Measurements from ENCODE around the gene ZNF341.
A peak's percentile ranks its signal among the peaks of the same experiment; 100 is the strongest.

Gene ZNF341

GRCh38 chr20:33781945-33782344, 50.1 kb downstream of the ZNF341 start:
- no peak for TF ChIP-seq CTCF (IDR thresholded peaks at IDR 0.05; ENCODE audit: control insufficient read depth, extremely low read depth, insufficient read depth)
- H3K4me3 ChIP-seq (ENCODE audit: low read depth, low read length) = no peak overlapping the region
- DNase-seq (ENCODE audit: low read depth) = peak; percentile 31

GRCh38 chr20:33783256-33783655, 51.5 kb downstream of the ZNF341 start:
- DNase-seq (ENCODE audit: low read depth) = no peak
- TF ChIP-seq CTCF (IDR thresholded peaks at IDR 0.05; ENCODE audit: control insufficient read depth, extremely low read depth, insufficient read depth) = no peak
- H3K4me3 ChIP-seq (ENCODE audit: low read depth, low read length) = no peak overlapping the region

GRCh38 chr20:33783818-33784217, 52.0 kb downstream of the ZNF341 start:
- TF ChIP-seq CTCF (IDR thresholded peaks at IDR 0.05; ENCODE audit: control insufficient read depth, extremely low read depth, insufficient read depth) = no peak
- H3K4me3 ChIP-seq (ENCODE audit: low read depth, low read length) = no peak overlapping the region
- no peak for DNase-seq (ENCODE audit: low read depth)

- no peak overlapping the region for H3K4me3 ChIP-seq (ENCODE audit: low read depth, low read length)
- DNase-seq (ENCODE audit: low read depth) = no peak
- TF ChIP-seq CTCF (IDR thresholded peaks at IDR 0.05; ENCODE audit: control insufficient read depth, extremely low read depth, insufficient read depth) = no peak
Measured at GRCh38 chr20:33784225-33784624, 52.4 kb downstream of the ZNF341 start.

GRCh38 chr20:33785503-33785902, 53.7 kb downstream of the ZNF341 start:
- H3K4me3 ChIP-seq (ENCODE audit: low read depth, low read length) = no peak overlapping the region
- TF ChIP-seq CTCF (IDR thresholded peaks at IDR 0.05; ENCODE audit: control insufficient read depth, extremely low read depth, insufficient read depth) = no peak
- DNase-seq (ENCODE audit: low read depth) = no peak

- DNase-seq (ENCODE audit: low read depth) = no peak
- no peak for TF ChIP-seq CTCF (IDR thresholded peaks at IDR 0.05; ENCODE audit: control insufficient read depth, extremely low read depth, insufficient read depth)
- no peak overlapping the region for H3K4me3 ChIP-seq (ENCODE audit: low read depth, low read length)
Measured at GRCh38 chr20:33787253-33787891, 55.6 kb downstream of the ZNF341 start.
